NCI-H2196 (cell line): ENCODE measurements around the gene SCT.

Experiments
- DNase-seq: peaks from one replicate; lab custom pipeline; 2025; ENCODE audit not compliant: unreplicated experiment; lab: John Stamatoyannopoulos, UW

The SCT gene

DNA sequence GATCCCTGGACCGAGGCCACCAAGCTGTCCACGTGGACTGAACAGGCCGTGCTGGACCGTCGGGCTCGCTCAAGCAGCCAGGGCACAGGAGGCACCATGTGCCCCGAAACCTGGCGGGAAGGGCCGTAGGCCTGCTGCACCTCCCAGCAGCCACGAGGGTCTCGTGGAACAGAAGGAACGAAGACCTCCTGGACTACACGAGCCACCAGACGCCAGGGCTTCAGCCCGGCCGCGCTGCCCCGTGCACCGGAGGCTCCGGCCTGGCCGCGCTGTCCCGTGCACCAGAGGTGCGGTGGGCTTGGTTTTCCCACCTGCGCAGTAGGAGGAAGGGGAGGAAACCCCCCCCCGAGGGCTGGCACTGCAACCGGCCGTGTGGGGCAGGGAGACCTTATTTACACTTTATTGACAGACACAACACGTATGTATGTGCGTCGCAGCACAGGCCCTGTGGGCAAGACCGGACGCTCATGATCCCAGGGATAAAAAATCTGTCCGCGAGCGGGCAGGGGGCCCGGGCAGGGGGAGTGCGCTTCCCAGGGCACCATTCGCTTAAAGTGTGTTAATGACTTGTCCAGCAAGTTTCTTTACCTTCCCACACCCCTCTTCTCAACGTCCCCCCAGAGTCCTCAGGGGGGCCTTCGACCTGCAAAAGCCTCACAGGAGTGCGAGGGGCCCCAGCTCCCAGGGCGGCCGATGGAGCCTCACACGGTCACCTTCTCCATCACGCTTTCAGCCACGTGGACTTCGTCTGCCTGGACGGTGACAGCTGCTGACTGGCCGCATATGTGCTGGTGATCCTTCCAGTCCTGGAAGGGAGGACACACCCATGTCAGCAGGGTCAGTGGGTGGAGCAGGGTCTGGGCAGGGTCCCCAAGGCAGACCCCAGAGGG, 17.1 kb upstream of the SCT start:
- no peak for DNase-seq

DNA sequence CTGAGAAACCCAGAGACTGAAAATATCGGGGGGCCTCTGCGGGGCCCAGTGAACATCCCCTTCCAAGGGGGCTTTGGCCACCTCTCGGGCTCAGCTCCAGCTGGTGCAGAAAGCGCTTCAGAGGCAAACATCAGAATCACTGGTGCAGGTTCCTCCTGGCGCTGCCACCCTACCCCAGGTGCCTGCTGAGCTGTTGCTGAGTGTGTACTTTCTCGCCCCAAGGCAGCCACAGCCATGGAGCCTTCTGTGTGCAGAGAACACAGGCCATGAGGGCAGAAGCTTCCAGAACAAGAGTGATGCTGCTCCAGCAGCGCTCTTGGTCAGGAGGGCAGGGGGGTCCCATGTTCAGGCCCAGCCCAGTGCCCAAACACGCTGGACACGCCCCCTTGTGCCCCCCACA, 16.4 kb upstream of the SCT start:
- DNase-seq: no peak

DNA sequence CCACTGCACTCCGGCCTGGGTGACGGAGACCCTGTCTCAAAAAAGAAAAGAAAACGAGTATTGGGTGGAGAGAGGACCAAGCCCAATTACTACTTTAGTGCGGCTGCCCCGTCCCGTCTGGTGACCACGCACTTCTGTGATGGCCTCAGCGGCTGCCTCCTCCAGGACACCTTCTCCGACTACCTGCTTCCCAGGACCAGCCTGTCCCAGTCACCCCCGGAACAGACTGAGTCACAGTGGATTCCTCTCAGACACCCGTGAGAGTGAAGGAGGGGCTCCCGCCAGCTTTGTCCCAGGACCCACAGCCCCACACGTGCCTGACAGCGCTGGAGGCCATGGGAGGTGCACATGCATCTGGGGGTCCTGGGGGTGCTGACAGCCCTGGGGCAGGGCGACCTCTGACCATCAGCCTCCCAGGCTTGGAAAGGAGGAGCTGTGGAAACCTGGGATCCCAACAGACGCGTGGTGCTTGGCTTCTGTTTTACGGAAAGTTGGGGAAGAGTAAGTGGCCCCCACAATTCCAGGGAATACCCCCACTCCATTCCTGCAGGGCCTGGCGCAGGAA, 14.9 kb upstream of the SCT start:
- DNase-seq: no peak

DNA sequence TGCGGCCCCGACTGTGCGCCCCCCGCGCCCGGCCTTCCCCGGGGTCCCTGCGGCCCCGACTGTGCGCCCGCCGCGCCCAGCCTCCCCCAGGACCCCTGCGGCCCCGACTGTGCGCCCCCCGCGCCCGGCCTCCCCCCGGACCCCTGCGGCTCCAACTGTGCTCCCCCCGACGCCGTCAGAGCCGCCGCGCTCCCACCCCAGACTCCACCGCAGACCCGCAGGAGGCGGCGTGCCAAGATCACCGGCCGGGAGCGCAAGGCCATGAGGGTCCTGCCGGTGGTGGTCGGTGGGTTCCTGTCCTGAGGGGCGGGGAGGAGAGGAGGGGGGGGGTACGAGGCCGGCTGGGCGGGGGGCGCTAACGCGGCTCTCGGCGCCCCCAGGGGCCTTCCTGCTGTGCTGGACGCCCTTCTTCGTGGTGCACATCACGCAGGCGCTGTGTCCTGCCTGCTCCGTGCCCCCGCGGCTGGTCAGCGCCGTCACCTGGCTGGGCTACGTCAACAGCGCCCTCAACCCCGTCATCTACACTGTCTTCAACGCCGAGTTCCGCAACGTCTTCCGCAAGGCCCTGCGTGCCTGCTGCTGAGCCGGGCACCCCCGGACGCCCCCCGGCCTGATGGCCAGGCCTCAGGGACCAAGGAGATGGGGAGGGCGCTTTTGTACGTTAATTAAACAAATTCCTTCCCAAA, 13.2 kb upstream of the SCT start:
- DNase-seq: no peak

DNA sequence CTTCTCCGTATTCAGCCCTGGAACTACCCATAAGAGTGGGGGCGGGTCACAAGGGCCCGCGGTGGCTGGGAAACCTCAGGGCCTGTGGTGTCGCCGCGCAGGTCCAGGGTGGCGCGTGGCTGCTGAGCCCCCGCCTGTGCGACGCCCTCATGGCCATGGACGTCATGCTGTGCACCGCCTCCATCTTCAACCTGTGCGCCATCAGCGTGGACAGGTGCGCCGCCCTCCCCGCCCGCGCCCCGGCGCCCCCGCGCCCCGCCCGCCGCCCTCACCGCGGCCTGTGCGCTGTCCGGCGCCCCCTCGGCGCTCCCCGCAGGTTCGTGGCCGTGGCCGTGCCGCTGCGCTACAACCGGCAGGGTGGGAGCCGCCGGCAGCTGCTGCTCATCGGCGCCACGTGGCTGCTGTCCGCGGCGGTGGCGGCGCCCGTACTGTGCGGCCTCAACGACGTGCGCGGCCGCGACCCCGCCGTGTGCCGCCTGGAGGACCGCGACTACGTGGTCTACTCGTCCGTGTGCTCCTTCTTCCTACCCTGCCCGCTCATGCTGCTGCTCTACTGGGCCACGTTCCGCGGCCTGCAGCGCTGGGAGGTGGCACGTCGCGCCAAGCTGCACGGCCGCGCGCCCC, 12.5 kb upstream of the SCT start:
- DNase-seq: no peak

DNA sequence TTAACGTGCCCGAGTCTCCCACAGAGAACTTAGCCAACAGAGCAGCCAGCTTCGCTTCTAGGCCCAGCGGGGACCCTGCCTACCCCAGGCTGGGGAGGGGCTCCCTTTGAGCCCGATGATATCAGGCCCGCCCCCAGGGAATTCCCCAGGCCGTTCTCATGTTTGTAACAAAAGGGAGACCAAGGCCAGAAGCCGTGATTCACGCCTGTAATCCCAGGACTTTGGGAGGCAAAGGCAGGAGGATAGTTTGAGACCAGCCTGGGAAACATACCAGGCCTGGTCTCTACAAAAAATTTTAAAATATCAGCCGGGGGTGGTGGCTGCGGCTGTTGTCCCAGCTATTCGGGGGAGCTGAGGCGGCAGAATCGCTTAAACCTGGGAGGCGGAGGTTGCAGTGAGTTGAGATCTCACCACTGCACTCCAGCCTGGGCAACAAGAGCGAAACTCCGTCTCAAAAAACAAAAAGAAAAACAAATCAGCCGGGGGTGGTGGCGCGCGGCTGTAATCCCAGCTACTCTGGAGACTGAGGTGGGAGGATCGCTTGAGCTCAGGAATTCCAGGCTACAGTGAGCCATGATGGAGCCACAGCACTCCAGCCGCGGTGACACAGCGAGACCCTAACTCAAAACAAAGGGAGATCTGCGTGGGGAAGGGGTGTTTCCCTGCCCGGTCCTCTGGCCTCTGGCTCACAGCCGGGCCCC, 11.8 kb upstream of the SCT start:
- no peak for DNase-seq

DNA sequence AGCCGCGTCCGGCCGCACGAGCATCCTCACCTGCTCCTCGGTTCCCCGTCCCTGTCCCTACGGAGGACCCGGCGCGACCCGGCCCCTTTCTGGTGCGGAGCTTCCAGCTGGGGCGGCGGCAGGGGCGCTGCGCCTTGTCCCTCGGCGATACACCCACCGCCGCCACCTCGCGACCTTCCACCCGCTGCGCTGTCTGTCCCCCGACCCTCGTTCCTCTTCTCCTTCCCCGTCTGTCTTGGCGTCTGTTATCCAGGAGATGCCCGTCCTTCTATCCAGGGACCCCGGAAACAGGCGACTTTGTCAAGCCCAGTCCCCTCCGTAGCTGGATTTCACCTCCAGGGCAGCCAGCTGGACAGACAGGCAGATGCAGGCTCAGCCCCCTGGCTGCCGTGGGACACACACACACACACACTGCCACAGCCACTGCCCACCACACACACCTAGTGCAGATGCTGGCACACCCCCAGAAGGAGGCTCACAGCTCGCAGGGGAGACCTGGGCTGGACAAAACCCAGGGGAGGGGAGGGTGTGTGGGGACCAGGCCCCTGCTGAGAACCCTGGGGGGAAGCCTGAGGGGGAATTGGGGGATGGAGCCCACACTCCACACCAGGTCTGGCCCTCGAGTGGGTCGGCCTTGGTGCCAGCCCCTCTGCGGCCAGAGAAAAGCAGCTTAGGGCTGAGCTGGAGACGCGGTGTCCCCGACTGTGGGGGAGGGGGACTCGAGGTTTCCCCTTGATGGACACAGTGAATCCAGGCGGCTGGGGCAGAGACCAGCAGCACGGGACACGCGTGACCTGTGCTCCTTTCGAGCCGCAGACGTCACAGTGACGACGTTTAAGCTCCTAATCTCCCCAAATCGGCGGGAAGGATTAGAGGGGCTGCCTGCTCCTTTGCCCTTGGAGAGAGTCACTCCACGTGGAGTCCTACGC, 10.9 kb upstream of the SCT start:
- DNase-seq: no peak

DNA sequence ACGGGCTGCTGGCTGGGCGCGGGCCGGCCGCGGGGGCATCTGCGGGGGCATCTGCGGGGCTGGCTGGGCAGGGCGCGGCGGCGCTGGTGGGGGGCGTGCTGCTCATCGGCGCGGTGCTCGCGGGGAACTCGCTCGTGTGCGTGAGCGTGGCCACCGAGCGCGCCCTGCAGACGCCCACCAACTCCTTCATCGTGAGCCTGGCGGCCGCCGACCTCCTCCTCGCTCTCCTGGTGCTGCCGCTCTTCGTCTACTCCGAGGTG, 10.3 kb upstream of the SCT start:
- no peak for DNase-seq

DNA sequence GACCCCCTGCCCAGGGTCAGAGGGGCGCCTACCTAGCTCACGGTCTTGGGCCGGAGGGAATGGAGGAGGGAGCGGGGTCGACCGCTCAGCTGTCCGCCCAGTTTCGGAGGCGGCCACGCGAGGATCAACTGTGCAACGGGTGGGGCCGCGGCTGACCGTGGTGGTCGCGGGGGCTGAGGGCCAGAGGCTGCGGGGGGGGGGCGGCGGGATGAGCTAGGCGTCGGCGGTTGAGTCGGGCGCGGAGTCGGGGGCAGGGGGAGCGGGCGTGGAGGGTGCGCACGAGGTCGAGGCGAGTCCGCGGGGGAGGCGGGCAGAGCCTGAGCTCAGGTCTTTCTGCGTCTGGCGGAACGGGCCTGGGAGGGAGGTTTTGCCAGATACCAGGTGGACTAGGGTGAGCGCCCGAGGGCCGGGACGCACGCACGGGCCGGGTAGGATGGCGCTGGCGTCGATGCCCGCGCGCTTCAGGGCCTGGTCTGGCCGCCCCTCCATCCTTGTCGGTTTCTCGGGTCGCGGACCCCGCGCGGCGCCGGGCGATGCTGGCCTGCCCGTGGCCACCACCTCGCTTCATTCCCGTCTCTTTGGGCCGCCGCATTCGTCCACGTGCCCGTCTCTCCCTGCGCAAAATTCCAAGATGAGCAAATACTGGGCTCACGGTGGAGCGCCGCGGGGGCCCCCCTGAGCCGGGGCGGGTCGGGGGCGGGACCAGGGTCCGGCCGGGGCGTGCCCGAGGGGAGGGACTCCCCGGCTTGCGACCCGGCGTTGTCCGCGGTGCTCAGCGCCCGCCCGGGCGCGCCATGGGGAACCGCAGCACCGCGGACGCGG, 9.7 kb upstream of the SCT start, which contains the start of gene DRD4:
Gene DRD4, plus strand, starts transcription at position 759 of the 822 bp plus-strand sequence. Its CDS starts 36 bp downstream, at position 795.
- no peak for DNase-seq

DNA sequence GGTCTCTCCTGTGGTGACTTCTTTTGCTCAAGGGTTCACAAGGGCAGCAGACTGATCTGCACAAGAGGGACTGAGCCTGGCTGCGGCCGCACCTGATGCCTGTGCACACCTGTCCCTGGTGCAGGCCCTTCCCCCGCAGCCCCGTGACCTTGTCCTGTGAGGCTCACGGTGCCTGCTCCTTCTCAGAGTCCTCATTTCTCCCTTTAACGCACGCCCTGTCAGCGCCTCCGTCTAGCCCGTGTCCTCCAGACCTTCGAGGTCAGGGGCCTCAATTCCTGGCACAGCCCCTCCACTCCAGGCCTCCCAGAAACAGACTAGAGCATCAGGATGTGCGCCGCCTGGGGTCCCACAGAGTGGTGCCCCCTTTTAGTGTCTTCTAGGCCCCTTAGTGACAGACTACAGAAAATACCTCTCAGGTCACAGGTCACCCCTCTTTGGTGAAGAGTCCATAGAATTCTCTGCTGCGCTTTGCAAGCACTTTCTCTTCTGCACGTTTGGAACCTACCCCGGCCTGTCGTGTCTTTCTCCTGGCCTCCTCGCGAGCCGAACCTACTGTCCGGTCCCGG, 9.0 kb upstream of the SCT start:
- DNase-seq: no peak

DNA sequence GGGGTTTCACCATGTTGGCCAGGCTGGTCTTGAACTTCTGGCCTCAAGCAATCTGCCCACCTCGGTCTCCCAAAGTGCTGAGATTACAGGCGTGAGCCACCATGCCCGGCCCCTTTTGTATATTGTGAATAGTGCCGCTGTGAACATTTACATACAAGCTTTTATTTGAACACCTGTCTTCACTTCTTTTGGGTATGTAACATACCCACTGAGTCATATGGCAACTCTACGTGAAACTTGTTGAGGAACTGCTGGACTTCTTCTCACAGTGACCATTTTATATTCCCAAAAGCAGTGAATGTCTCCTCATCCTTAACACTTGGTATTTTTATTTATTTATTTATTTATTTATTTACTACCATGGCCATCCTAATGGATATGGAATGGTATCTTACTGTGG, 3.9 kb upstream of the SCT start:
- DNase-seq: no peak

DNA sequence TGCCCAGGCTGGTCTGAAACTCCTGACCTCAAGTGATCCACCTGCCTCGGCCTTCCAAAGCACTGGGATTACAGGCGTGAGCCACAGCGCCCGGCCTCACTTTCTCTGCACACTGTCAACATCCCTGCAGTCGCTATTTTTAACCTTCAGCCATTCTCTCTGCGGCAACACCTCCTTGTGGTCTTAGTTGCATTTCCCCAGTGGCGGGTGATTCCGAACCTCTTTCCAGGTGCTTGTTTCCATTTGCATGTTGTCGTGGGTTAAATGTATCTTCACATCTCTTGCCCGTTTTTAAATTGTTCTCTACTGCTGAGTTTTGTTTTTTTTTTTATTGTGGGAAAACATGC, 2.2 kb upstream of the SCT start:
- DNase-seq: no peak

DNA sequence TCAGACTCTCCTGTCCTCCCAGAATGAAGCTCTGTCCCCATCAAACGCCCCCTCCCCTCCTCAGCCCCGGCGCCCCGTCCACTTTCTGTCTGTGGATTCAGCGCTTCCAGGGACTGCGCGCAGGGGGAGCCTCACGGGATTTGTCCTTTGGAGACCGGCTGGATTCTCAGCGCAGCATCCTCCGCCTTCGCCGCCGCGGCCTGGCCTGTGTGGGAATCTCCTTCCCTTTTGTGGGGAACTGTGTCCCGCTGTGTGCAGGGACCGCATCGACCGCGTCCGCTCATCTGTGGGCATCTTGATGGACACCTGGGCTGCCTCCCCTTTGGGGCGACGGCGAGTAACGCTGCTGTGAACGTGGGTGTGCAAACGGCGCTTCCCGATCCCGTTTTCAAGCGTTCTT, 1.1 kb upstream of the SCT start:
- no peak for DNase-seq

DNA sequence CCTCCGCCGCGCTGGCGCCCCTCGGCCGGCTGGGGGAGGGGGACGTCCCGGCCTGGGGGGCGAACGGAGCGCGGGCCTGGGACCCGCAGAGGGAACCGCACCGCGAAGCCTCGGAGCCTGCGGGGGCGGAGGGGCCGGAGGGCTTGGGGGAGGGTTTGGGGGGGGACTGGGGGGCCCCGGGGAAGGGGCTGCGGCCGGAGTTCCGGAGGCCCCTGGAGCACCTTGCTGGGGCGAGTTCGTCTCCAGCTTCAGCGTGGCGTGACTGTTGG, 261 bp upstream of the SCT start:
- DNase-seq: no peak

DNA sequence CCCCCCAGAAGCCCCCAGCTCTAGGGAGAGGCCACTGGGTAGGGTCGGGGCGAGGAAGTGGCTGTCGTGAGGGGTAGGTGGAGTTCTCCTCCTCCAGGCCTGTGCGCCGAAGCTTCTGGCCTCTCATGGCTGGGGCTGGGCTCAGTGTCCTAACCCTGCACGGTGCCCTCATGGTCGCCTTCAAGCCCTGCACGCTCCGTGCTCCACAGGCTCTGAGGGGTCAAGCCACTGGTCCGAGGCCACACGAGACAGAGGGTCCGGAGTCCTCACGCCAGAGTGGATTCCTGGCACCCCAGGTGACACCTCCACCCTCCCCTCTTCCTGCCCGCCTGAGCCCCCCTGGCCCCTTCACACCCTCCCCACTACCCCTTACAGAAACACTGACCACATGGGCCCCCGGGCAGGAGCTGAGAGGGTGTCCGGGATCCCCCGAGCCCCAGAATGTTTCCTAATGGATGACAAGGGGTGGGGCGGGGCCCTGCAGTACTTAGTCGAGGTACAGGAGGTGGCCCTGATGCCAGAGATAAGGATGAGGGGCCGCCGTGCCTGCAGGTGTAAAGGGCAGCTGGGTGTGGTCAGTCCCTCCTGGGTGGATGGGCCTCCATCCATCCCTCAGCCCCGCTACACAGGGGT, 1.2 kb downstream of the SCT start:
- DNase-seq: no peak

DNA sequence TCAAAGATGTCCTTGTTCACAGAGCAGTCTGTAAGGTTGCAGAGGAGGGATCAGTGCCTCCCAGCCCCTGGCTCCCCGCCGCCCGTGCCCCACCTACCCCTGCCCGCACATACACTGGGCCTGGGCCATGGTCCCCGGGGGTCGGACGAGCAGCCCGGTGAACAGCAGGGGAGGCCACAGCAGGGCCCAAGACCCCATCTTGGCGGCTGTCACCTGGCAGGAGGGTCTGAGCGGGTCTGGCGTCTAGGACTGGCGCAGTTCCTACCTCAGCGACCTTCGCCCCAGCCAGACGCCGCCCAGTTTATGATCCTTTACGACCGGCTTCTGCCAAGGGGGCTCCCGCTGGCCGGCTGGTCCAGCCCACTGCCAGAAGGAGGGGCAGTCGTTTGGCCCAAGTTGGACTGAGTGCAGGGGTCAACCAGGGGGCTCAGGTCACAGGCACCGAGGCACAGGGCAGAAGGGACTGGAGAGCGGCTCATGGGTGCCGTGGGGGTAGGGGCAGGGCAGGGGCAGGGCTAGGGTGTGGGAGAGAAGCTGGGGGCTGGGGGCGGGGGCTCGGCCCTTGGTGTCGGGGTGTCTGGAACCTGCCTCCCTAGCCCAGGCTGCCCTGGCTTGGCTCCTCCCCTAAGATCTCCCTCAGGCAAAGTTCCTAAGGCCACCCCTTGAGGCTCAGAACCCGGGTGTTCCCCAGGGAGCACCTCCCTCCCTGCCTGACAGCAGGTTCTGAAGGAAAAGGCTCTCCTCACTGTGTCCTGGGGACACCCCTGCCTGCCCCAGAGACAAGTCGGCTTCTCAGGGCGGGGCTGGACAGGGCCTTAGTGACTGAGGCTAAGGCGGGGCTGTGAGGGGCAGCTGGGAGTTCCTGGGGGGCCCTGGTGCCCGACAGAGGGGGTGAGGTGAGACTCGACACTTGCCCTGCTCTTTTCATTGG, 2.0 kb downstream of the SCT start, which contains the start of gene CDHR5:
Gene CDHR5, minus strand, starts transcription at position 251 of the 931 bp plus-strand sequence. Its CDS starts 53 bp downstream, at position 198.
- DNase-seq: no peak

DNA sequence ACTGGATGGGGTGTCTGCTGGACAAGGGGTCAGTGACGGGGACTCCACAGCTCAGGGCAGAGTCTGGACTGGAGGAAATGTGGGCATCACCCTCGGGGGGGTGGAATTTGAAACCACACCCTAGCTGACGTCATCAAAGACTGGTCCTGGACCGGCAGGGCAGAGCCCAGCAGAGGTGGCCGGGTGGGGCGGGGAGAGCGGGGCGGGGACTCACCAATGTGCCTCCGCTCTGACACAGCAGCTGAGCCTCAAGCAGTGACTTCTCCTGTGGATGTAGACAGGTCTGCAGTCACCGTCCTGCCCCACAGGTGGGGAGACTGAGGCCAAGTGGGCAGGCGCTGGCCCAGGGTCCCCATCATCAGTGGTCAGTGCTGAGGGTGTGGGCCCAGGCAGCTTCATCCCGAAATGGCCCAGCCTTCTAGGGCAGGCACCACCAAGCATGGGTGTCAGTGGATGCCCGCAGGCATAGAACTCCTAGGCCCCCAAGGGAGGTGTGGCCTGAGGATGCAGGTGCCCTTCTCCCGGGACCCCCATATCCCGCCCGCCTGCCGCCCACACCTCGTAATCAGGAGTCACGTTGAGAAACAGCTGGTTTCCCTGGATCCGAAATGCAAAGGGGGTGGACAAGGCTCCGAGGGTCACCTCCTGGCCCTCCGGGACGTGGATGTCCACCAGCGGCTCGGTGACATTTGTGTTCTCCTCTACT, 2.8 kb downstream of the SCT start:
- no peak for DNase-seq
